Measurements from ENCODE around the gene CDR2L.
"Not testable (repeated sequence)": the region's sequence is repeated elsewhere in the genome, so short reads cannot be mapped to it uniquely, and the experiment has no call there.

Gene CDR2L

DNA sequence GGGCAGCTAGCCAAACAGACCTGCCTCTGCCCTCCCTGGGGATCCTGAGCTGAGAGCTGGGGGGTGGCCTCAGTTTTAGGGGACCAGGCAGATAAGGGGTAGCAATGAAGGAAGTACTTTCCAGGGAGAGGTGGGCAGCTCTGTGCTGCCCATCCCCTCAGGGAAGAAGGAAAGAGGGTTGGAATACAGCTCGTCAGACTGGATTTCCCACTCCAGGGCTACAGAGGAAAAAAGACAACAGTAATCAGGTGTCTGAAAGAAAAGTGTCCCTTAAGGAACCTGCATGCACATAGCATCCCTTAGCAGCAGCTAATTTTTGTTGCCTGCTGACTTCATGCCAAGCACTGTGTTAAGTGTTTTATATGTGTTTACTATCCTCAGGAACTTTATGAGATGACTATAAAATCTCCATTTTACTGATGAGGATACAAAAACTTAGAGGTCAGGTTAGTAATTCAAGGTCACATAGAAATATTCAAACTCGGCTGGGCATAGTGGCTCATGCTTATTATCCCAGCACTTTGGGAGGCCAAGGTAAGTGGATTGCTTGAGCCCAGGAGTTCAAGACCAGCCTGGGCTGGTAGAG lies 21.8 kb downstream of the CDR2L start:
- H3K9ac ChIP-seq (ENCODE audit: low read length) = no peak overlapping the region
- no peaks in the 10 kb centered on the region for H3K36me3 ChIP-seq (ENCODE audit: control insufficient read depth, insufficient read depth, low read length)
- no peaks in the 10 kb centered on the region for H3K9me3 ChIP-seq (ENCODE audit: control insufficient read depth, low read length)

GRCh38 chr17:75010683-75011400 lies 23.4 kb downstream of the CDR2L start:
- Histone ChIP-seq H3K27me3 (ENCODE audit: control insufficient read depth, insufficient read depth, low read length) (no peaks in the 10 kb centered on the region), H3K4me3 (ENCODE audit: low read length) (no peak overlapping the region), H3K9me3 (ENCODE audit: control insufficient read depth, low read length) (no peaks in the 10 kb centered on the region), H3K9ac (ENCODE audit: low read length) (no peak overlapping the region), H3K4me1 (ENCODE audit: control insufficient read depth, insufficient read depth, low read length) (peaks cover 24% of the 10 kb centered on the region), H3K36me3 (ENCODE audit: control insufficient read depth, insufficient read depth, low read length) (no peaks in the 10 kb centered on the region)

More for the DNA sequence above, 21.8 kb downstream of the CDR2L start:
- H3K27me3 ChIP-seq (ENCODE audit: control insufficient read depth, insufficient read depth, low read length) = no peaks in the 10 kb centered on the region
- no peak overlapping the region for H3K4me3 ChIP-seq (ENCODE audit: low read length)
- H3K4me1 ChIP-seq (ENCODE audit: control insufficient read depth, insufficient read depth, low read length) = peaks cover 24% of the 10 kb centered on the region

GRCh38 chr17:75011401-75012095 lies 24.1 kb downstream of the CDR2L start:
- no peaks in the 10 kb centered on the region for H3K36me3 ChIP-seq (ENCODE audit: control insufficient read depth, insufficient read depth, low read length)
- peak overlapping the region; percentile 78 for H3K9ac ChIP-seq (ENCODE audit: low read length)
- no peaks in the 10 kb centered on the region for H3K9me3 ChIP-seq (ENCODE audit: control insufficient read depth, low read length)
- no peaks in the 10 kb centered on the region for H3K27me3 ChIP-seq (ENCODE audit: control insufficient read depth, insufficient read depth, low read length)
- H3K4me3 ChIP-seq (ENCODE audit: low read length) = no peak overlapping the region
- peaks cover 24% of the 10 kb centered on the region for H3K4me1 ChIP-seq (ENCODE audit: control insufficient read depth, insufficient read depth, low read length)

- Histone ChIP-seq H3K9ac (ENCODE audit: low read length) (peak overlapping the region; percentile 78), H3K4me3 (ENCODE audit: low read length) (peak overlapping the region; percentile 77), H3K9me3 (ENCODE audit: control insufficient read depth, low read length) (no peaks in the 10 kb centered on the region), H3K4me1 (ENCODE audit: control insufficient read depth, insufficient read depth, low read length) (peaks cover 24% of the 10 kb centered on the region), H3K36me3 (ENCODE audit: control insufficient read depth, insufficient read depth, low read length) (no peaks in the 10 kb centered on the region), H3K27me3 (ENCODE audit: control insufficient read depth, insufficient read depth, low read length) (no peaks in the 10 kb centered on the region)
These were observed 24.6 kb downstream of the CDR2L start for GRCh38 chr17:75012096-75012345.

DNA sequence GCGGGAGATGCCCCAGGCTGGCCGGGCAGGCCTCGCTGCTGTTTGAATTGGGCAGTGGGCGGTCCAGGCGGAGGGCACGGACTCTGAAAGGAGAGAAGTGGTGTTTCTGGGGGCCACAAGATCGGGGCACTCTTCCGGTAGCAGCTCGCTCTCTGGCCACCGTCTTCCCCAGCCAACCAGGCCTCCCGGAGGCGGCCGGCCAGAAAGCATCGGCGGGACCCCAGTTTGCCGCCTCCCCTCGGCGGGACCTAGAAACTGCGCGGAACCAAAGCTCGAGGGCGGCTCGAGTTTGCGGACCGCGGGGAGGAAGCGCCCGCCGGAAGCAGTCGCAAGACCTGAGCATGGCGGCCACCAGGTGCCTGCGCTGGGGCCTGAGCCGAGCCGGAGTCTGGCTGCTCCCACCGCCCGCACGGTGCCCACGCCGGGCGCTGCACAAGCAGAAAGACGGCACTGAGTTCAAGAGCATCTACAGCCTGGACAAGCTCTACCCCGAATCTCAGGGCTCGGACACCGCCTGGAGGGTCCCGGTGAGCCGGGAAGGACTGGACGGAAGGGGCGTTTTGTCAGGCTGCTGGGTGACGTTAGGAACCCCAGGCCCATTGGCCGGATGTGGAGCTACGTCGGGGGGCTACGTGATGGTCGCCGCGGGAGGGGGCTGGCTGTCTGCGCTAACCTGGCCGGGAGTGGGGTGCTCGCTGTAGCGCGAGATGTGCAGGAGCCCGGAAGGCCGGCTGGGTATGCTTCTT lies 25.1 kb downstream of the CDR2L start, which contains the start of gene MRPL58:
Gene MRPL58, plus strand, starts transcription at position 325 of the 746 bp plus-strand sequence. Its CDS starts 17 bp downstream, at position 342.
- peaks cover 24% of the 10 kb centered on the region for H3K4me1 ChIP-seq (ENCODE audit: control insufficient read depth, insufficient read depth, low read length)
- peak within 1 kb of the TSS; percentile 78 for H3K9ac ChIP-seq (ENCODE audit: low read length)
- no peaks in the 10 kb centered on the region for H3K27me3 ChIP-seq (ENCODE audit: control insufficient read depth, insufficient read depth, low read length)
- peak within 1 kb of the TSS; percentile 77 for H3K4me3 ChIP-seq (ENCODE audit: low read length)
- H3K9me3 ChIP-seq (ENCODE audit: control insufficient read depth, low read length) = no peaks in the 10 kb centered on the region
- H3K36me3 ChIP-seq (ENCODE audit: control insufficient read depth, insufficient read depth, low read length) = no peaks in the 10 kb centered on the region

- Histone ChIP-seq H3K4me1 (ENCODE audit: control insufficient read depth, insufficient read depth, low read length) (peaks cover 24% of the 10 kb centered on the region), H3K36me3 (ENCODE audit: control insufficient read depth, insufficient read depth, low read length) (no peaks in the 10 kb centered on the region), H3K9me3 (ENCODE audit: control insufficient read depth, low read length) (no peaks in the 10 kb centered on the region), H3K27me3 (ENCODE audit: control insufficient read depth, insufficient read depth, low read length) (no peaks in the 10 kb centered on the region), H3K9ac (ENCODE audit: low read length) (peak overlapping the region; percentile 78), H3K4me3 (ENCODE audit: low read length) (peak overlapping the region; percentile 77)
These were observed 25.7 kb downstream of the CDR2L start for GRCh38 chr17:75013092-75013559.

DNA sequence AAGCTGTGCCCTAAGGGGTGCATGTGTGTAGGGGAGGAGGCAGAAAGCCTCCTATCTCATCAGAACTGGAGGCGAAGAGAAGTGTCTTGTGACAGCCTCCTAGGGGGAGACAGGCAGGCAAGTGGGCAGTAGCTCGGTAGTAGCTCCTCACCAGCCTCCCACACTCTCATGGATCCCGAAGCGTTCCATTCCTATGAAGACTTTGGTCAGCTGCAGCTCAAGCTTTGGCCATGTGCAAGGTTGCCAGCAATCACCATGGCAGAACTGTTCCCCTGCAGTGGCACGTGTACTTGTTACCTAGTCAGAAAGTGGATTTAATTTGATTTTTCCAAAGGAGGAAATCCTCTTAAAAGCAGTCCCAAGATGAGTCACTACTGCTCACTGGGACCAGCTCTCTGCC lies 31.7 kb downstream of the CDR2L start:
- no peak overlapping the region for H3K9ac ChIP-seq (ENCODE audit: low read length)

DNA sequence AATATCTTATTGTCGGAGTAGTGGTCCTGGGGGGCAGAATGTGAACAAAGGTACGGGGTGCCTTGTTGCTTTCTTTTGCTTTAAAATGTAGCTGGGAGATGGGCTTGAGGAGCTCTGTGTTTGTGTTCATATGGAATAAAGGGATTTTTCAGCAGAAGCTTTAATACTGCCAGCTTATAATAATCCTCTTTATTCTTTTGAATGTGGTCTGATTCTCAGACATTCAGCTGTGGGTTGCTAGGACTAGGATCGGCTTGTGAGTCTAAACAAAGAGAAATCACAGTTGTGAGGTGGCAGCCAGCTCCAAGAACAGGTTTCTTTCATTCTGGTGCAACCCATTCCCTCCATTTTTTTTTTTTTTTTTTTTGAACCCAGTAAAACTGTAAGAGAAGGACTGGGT lies 32.3 kb downstream of the CDR2L start:
- H3K36me3 ChIP-seq (ENCODE audit: control insufficient read depth, insufficient read depth, low read length) = no peaks in the 10 kb centered on the region
- no peak overlapping the region for H3K4me3 ChIP-seq (ENCODE audit: low read length)
- peaks cover 7% of the 10 kb centered on the region for H3K4me1 ChIP-seq (ENCODE audit: control insufficient read depth, insufficient read depth, low read length)
- no peaks in the 10 kb centered on the region for H3K27me3 ChIP-seq (ENCODE audit: control insufficient read depth, insufficient read depth, low read length)
- no peaks in the 10 kb centered on the region for H3K9me3 ChIP-seq (ENCODE audit: control insufficient read depth, low read length)
- H3K9ac ChIP-seq (ENCODE audit: low read length) = no peak overlapping the region

More for the DNA sequence above, 31.7 kb downstream of the CDR2L start:
- no peaks in the 10 kb centered on the region for H3K27me3 ChIP-seq (ENCODE audit: control insufficient read depth, insufficient read depth, low read length)
- peaks cover 7% of the 10 kb centered on the region for H3K4me1 ChIP-seq (ENCODE audit: control insufficient read depth, insufficient read depth, low read length)
- no peaks in the 10 kb centered on the region for H3K36me3 ChIP-seq (ENCODE audit: control insufficient read depth, insufficient read depth, low read length)
- H3K9me3 ChIP-seq (ENCODE audit: control insufficient read depth, low read length) = no peaks in the 10 kb centered on the region
- no peak overlapping the region for H3K4me3 ChIP-seq (ENCODE audit: low read length)

DNA sequence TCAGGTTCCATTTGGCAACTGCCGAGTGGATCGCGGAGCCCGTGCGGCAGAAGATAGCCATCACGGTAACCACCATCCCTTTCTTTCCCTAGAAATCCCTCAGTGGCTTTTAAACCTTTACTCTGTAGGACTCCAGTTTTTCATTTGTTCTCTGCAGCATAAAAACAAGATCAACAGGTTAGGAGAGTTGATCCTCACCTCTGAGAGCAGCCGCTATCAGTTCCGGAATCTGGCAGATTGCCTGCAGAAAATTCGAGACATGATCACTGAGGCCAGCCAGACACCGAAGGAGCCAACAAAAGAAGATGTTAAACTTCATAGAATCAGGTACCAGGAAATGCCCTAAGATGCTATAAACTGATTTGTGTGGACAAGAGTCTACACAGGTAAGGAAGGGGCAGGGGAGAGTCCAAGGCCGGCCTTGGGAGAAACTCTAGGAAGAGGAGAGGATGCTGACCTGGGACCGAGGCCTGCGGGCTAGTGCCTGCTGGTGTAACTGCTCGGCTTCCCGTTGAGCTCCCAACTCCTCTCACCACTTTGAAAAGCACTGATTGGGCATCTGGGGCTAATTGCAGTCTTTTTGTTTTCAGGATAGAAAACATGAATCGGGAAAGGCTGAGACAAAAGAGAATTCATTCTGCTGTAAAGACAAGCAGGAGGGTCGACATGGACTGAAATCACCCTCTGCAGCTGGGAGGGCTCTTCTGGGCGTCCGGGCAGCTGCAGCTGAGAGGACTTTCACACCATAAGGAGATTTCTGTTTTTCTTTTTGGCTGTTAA lies 33.1 kb downstream of the CDR2L start:
- H3K9me3 ChIP-seq (ENCODE audit: control insufficient read depth, low read length) = no peaks in the 10 kb centered on the region
- no peaks in the 10 kb centered on the region for H3K27me3 ChIP-seq (ENCODE audit: control insufficient read depth, insufficient read depth, low read length)
- H3K4me3 ChIP-seq (ENCODE audit: low read length) = no peak overlapping the region
- H3K36me3 ChIP-seq (ENCODE audit: control insufficient read depth, insufficient read depth, low read length) = no peaks in the 10 kb centered on the region
- peaks cover 7% of the 10 kb centered on the region for H3K4me1 ChIP-seq (ENCODE audit: control insufficient read depth, insufficient read depth, low read length)
- H3K9ac ChIP-seq (ENCODE audit: low read length) = no peak overlapping the region

DNA sequence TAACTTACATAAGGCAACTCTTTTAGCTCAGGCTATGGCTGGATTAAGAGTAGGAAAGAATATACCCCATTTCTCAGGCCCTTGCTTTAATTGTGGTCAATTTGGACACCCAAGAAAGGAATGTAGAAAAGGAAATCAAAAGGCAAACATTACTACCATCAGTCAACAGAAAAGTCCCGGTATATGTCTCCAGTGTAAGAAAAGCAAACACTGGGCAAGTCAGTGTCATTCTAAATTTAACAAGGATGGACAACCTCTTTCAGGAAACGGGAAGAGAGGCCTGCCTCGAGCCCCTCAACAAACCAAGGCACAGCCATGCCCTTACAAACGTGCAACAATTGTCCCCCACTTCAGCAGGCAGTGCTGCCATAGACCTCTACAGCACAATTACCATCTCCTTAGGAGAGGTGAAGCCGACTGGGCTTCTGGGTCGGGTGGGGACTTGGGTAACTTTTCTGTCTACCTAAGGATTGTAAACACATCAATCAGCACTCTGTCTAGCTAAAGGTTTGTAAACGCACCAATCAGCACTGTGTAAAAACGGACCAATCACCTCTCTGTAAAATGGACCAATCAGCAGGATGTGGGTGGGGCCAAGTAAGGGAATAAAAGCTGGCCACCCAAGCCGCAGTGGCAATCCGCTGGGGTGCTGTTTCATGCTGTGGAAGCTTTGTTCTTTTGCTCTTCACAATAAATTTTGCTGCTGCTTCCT lies 37.4 kb downstream of the CDR2L start:
- no peak overlapping the region for H3K9ac ChIP-seq (ENCODE audit: low read length)
- H3K27me3 ChIP-seq (ENCODE audit: control insufficient read depth, insufficient read depth, low read length) = no peaks in the 10 kb centered on the region
- no peaks in the 10 kb centered on the region for H3K9me3 ChIP-seq (ENCODE audit: control insufficient read depth, low read length)
- H3K4me3 ChIP-seq (ENCODE audit: low read length) = no peak overlapping the region
- H3K4me1 ChIP-seq (ENCODE audit: control insufficient read depth, insufficient read depth, low read length) = peaks cover 7% of the 10 kb centered on the region
- no peaks in the 10 kb centered on the region for H3K36me3 ChIP-seq (ENCODE audit: control insufficient read depth, insufficient read depth, low read length)

DNA sequence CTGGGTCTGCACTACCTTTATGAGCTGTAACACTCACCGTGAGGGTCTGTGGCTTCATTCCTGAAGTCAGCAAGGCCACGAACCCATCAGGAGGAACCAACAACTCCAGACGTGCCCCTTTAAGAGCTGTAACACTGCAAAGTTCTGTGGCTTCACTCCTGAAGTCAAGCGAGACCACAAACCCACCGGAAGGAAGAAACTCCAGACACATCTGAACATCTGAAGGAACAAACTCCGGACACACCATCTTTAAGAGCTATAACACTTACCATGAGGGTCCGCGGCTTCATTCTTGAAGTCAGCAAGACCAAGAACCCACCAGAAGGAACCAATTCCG lies 37.9 kb downstream of the CDR2L start:
- not testable (repeated sequence) for H3K4me3 ChIP-seq (ENCODE audit: low read length); H3K9ac ChIP-seq (ENCODE audit: low read length); H3K36me3 ChIP-seq (ENCODE audit: control insufficient read depth, insufficient read depth, low read length); H3K27me3 ChIP-seq (ENCODE audit: control insufficient read depth, insufficient read depth, low read length); H3K9me3 ChIP-seq (ENCODE audit: control insufficient read depth, low read length); H3K4me1 ChIP-seq (ENCODE audit: control insufficient read depth, insufficient read depth, low read length)

Measured in mucosa of stomach (tissue), 1 donor.